HepG2 (cell line): ENCODE data around the gene OTOP2.

Source experiments
- CREB1 ChIP-seq, 2 experiments: fragments of 450-650 bp in 1 of 2; IDR thresholded peaks; 2 replicates each; pipeline ENCODE4 v1.6.1; 2016 to 2017; ENCODE audit warnings: control low read depth in 1 of 2, mild to moderate bottlenecking in 1 of 2, missing compliant biosample characterization in 1 of 2, missing genetic modification characterization in 1 of 2
- FOXK1 ChIP-seq: sonication (generic); formaldehyde crosslinking; IDR thresholded peaks from 2 replicates; pipeline ENCODE4 v1.4.0; 2020; ENCODE audit warnings: low read depth, missing genetic modification reagents, borderline replicate concordance
- REST ChIP-seq, 2 experiments: IDR thresholded peaks; 2 replicates each; pipeline ENCODE4 v1.6.1; 2011 to 2012; ENCODE audit warnings: low read length in 2 of 2, borderline replicate concordance in 1 of 2, low read depth in 1 of 2, mild to moderate bottlenecking in 1 of 2, moderate library complexity in 1 of 2
- TBP ChIP-seq: sonication (generic); formaldehyde crosslinking; IDR thresholded peaks from 2 replicates; pipeline ENCODE4 v1.5.0; 2020; ENCODE audit warnings: missing genetic modification reagents
- ZBTB7A ChIP-seq: sonication (generic); formaldehyde crosslinking; IDR thresholded peaks from 2 replicates; pipeline ENCODE4 v1.8.0; 2022; ENCODE audit warnings: mild to moderate bottlenecking, missing genetic modification reagents
- ZNF329 ChIP-seq: sonication (generic); formaldehyde crosslinking; IDR thresholded peaks from 2 replicates; pipeline ENCODE4 v1.9.0; 2021; ENCODE audit warnings: low read depth, mild to moderate bottlenecking, missing genetic modification reagents
- ZNF704 ChIP-seq: sonication (generic); formaldehyde crosslinking; IDR thresholded peaks from 2 replicates; pipeline ENCODE4 v1.8.1; 2023; ENCODE audit warnings: mild to moderate bottlenecking, inconsistent platforms, moderate library complexity, missing genetic modification reagents, borderline replicate concordance
- ZZZ3 ChIP-seq: sonication (generic); formaldehyde crosslinking; IDR thresholded peaks from 2 replicates; pipeline ENCODE4 v1.4.0; 2020; ENCODE audit warnings: missing genetic modification reagents, mild to moderate bottlenecking, borderline replicate concordance
- TF ChIP-seq, protein P1 (sequence below): sonication (generic); formaldehyde crosslinking; IDR thresholded peaks from 2 replicates; pipeline ENCODE4 v1.5.0; 2020; ENCODE audit warnings: missing genetic modification reagents, mild to moderate bottlenecking, borderline replicate concordance
- TF ChIP-seq, protein P2 (sequence below): sonication (generic); formaldehyde crosslinking; IDR thresholded peaks from 2 replicates; pipeline ENCODE4 v1.5.0; 2020; ENCODE audit warnings: mild to moderate bottlenecking, missing genetic modification reagents, moderate library complexity

DNA sequence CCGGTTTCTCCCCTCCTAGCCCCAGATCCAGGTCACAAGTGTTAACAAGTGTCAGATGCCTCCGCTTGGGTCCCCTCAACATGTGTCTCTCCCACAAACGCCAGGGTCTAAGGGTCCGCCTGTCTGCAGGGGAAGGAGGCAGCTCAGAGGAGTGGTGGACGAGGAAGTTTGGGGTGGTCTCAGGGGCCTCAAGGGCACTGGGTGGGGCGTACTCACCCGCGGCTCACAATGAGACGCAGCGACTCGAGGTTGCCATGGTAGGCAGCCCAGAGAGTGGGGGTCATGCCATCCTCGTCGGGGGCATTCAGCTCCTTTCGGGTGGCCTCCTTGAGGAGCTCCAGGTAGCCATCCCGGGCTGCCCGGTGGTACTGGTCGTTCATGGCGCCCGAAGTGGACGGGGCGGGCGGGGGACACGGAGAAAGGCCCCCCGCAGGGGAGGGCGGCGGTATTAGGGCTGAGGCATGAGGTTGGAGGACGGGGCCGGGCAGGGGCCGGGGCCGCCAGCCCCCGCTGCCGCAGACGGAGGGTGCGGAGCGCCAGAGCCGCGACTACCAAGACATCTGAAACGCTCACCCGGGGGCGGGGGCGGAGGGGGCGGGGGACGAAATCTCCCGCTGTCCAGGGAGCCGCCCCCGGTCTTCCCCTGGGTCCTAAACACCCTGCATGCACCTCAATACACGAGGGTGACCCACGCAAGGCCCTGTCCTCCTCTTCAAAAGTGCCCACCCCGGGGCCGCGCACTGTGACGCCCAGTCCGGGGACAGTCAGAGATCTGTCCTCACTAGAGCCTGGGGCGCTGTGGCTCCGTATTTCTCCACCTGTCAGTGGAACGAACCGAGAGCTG, 1.2 kb upstream of the OTOP2 start, which contains the start of gene USH1G:
- TF ChIP-seq TBP (CRISPR knock-in tag) (no peak), FOXK1 (no peak), CREB1 (IDR thresholded peaks at IDR 0.05) (no peak), CREB1 (CRISPR knock-in tag; IDR thresholded peaks at IDR 0.05) (no peak), ZZZ3 (CRISPR knock-in tag) (no peak), ZNF329 (no peak), ZNF704 (CRISPR knock-in tag) (no peak), ZBTB7A (no peak), REST (IDR thresholded peaks at IDR 0.05; ENCODE audit: borderline replicate concordance in 1 of 2, low read depth in 1 of 2, low read length in 2 of 2) (no peak)
- TF ChIP-seq, protein P1, sequence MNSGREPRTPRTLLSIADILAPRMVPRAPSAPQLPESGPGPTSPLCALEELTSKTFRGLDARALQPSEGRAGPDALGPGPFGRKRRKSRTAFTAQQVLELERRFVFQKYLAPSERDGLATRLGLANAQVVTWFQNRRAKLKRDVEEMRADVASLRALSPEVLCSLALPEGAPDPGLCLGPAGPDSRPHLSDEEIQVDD (CRISPR knock-in tag) = no peak
- TF ChIP-seq, protein P2, sequence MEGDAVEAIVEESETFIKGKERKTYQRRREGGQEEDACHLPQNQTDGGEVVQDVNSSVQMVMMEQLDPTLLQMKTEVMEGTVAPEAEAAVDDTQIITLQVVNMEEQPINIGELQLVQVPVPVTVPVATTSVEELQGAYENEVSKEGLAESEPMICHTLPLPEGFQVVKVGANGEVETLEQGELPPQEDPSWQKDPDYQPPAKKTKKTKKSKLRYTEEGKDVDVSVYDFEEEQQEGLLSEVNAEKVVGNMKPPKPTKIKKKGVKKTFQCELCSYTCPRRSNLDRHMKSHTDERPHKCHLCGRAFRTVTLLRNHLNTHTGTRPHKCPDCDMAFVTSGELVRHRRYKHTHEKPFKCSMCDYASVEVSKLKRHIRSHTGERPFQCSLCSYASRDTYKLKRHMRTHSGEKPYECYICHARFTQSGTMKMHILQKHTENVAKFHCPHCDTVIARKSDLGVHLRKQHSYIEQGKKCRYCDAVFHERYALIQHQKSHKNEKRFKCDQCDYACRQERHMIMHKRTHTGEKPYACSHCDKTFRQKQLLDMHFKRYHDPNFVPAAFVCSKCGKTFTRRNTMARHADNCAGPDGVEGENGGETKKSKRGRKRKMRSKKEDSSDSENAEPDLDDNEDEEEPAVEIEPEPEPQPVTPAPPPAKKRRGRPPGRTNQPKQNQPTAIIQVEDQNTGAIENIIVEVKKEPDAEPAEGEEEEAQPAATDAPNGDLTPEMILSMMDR (CRISPR knock-in tag) = no peak
